GM19025 (cell line): ENCODE measurements around the gene CSF2RB.

Source experiments
- ATAC-seq: cut with Tn5 transposase; IDR thresholded peaks from one replicate; pipeline ENCODE4 v1.9.1; 2021; ENCODE audit warnings: mild to moderate bottlenecking, low read depth, moderate library complexity; ENCODE audit not compliant: unreplicated experiment

CSF2RB gene

GRCh38 chr22:36913427-36914389 lies at the start of gene CSF2RB:
TSS of gene CSF2RB (plus strand) at chr22:36913628. CDS start at chr22:36922208, 8,580 bp downstream.
- no peak for ATAC-seq

GRCh38 chr22:36863979-36864378 lies 49.4 kb upstream of the CSF2RB start:
- no peak for ATAC-seq

- no peak for ATAC-seq
Observed at GRCh38 chr22:36864454-36865215, 48.8 kb upstream of the CSF2RB start.

- no peak for ATAC-seq
Observed at GRCh38 chr22:36865346-36865745, 48.1 kb upstream of the CSF2RB start.

GRCh38 chr22:36867695-36868094 lies 45.7 kb upstream of the CSF2RB start:
- ATAC-seq, result no peak

GRCh38 chr22:36868546-36869181 lies 44.8 kb upstream of the CSF2RB start:
- ATAC-seq, result no peak

- no peak for ATAC-seq
Observed at GRCh38 chr22:36870250-36870649, 43.2 kb upstream of the CSF2RB start.

GRCh38 chr22:36871669-36872081 lies 41.8 kb upstream of the CSF2RB start:
- no peak for ATAC-seq

GRCh38 chr22:36872084-36872483 lies 41.3 kb upstream of the CSF2RB start:
- ATAC-seq, result no peak

GRCh38 chr22:36872866-36873498 lies 40.4 kb upstream of the CSF2RB start:
- ATAC-seq, result no peak

- ATAC-seq, result peak; percentile 94
Observed at GRCh38 chr22:36873614-36874308, 39.7 kb upstream of the CSF2RB start.

- ATAC-seq, result no peak
Observed at GRCh38 chr22:36874309-36874696, 39.1 kb upstream of the CSF2RB start.

GRCh38 chr22:36874736-36875135 lies 38.7 kb upstream of the CSF2RB start:
- no peak for ATAC-seq

- no peak for ATAC-seq
Observed at GRCh38 chr22:36875741-36876140, 37.7 kb upstream of the CSF2RB start.

- ATAC-seq, result no peak
Observed at GRCh38 chr22:36879775-36880174, 33.7 kb upstream of the CSF2RB start.

- ATAC-seq, result no peak
Observed at GRCh38 chr22:36881504-36882245, 31.8 kb upstream of the CSF2RB start.

- ATAC-seq, result no peak
Observed at GRCh38 chr22:36884349-36885158, 28.9 kb upstream of the CSF2RB start.

- ATAC-seq, result no peak
Observed at GRCh38 chr22:36885474-36885873, 28.0 kb upstream of the CSF2RB start.
